Skeletal muscle satellite cell (primary cell): ENCODE data around the gene AUTS2.

ENCODE experiments used
- H3K27me3 ChIP-seq: 2 replicates; pipeline ENCODE4 v1.7.0; 2013; ENCODE audit warnings: low read length; ENCODE audit not compliant: control insufficient read depth, insufficient read depth
- H3K36me3 ChIP-seq: 2 replicates; pipeline ENCODE4 v1.7.0; 2013; ENCODE audit warnings: mild to moderate bottlenecking, control low read depth, low read length; ENCODE audit not compliant: insufficient read depth
- H3K4me1 ChIP-seq: 2 replicates; pipeline ENCODE4 v1.7.0; 2013; ENCODE audit warnings: low read length; ENCODE audit not compliant: control insufficient read depth, insufficient read depth
- H3K4me2 ChIP-seq: 2 replicates; pipeline ENCODE4 v1.7.0; 2013; ENCODE audit warnings: mild to moderate bottlenecking, low read length
- H3K4me3 ChIP-seq: 2 replicates; pipeline ENCODE4 v1.7.0; 2013; ENCODE audit warnings: low read length
- H3K9ac ChIP-seq: 2 replicates; pipeline ENCODE4 v1.7.0; 2013; ENCODE audit warnings: mild to moderate bottlenecking, low read depth, low read length, moderate library complexity
- H3K9me3 ChIP-seq: replicated peaks from 2 replicates; pipeline ENCODE4 v1.7.0; 2013; ENCODE audit warnings: mild to moderate bottlenecking, control low read depth, low read length

The AUTS2 gene

DNA sequence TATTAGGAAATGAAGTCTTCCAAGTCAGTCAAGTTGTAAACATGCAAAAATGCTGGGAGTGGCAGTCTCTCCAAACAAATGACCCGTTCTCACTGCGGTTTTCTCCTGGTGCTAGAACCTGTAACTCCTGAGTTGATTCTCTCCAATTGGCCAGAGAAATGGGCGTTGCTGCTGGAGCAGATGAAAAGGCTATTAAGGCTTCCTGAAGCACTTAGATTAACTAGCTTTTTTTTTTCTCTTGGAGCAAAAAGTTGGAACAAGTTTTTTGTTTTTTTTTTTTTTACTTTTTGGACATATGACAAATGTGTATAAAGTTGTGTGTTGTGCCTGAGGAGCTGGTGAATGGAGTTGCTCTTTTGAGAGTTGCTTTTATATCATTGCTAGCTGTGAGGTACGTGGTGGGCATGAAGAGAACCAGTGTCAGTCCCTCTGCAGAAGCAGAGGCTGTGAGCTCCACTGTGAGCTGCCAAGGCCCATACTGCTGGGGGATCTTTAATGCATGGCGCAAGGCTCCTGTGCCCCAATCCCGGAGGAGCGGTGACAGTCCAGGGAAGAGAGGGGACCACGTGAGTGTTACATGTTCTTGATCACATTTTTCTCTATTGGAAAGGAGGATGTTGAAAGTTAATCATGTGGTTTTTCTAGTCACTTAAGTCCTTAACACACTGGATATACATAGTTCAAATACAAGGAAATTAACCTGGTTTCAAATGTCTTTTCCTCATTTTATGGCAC lies 1140.0 kb downstream of the AUTS2 start:
- Histone ChIP-seq H3K4me3 (no peak overlapping the region), H3K9me3 (no peaks in the 10 kb centered on the region), H3K4me2 (no peak overlapping the region), H3K9ac (no peak overlapping the region), H3K36me3 (no peaks in the 10 kb centered on the region), H3K4me1 (peaks cover 35% of the 10 kb centered on the region), H3K27me3 (no peaks in the 10 kb centered on the region)

DNA sequence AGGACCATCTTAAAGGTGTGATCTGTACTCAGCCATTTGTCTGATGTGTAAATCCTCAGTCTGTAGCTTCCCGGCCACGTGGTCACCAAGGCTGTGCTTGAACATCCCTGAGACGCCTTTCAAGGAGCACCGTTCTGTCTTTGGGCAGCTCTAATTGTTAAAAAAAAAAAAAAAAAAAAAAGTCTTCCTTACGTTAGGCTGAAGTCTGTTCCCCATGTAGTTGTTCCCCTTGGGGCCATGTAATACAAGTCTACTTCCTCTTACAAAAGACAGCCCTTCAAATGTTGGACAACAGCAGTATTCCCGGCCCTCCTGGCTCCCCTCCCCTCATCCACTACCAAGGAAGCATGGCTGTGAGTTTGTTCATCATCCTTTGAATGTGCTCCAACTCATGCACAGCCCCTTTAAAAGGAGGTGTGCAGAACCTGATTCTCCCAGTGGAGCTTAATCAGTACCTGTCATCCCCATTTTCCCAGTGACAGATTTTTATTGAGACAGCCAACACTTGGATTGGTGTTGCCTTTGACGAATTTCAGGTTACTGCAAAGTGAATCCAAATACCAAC lies 1141.5 kb downstream of the AUTS2 start:
- no peak overlapping the region for H3K4me3 ChIP-seq
- H3K27me3 ChIP-seq = no peaks in the 10 kb centered on the region
- peaks cover 35% of the 10 kb centered on the region for H3K4me1 ChIP-seq
- no peaks in the 10 kb centered on the region for H3K9me3 ChIP-seq
- H3K9ac ChIP-seq = no peak overlapping the region
- H3K36me3 ChIP-seq = no peaks in the 10 kb centered on the region
- H3K4me2 ChIP-seq = no peak overlapping the region

DNA sequence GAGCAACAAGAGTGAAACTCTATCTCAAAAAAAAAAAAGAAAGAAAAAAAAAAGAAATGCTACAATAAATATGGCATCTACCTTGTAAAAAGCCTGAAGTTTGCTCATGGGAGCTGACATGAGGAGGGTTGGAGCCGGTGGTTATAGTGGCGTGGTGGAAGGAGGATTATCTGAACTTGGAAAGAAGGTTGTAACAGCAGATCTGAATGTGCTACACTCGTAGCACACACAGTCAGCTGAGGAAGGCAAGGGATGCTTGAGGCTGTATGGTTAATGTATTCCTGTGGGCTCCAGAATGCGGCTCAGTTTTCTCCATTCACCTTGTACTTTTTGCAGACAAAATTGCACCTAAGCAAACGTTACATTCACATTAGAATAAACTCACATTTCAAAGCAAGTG lies 1143.4 kb downstream of the AUTS2 start:
- no peak overlapping the region for H3K4me2 ChIP-seq
- peaks cover 18% of the 10 kb centered on the region for H3K4me1 ChIP-seq
- H3K4me3 ChIP-seq = no peak overlapping the region
- H3K27me3 ChIP-seq = no peaks in the 10 kb centered on the region
- H3K9me3 ChIP-seq = no peaks in the 10 kb centered on the region
- no peak overlapping the region for H3K9ac ChIP-seq
- no peaks in the 10 kb centered on the region for H3K36me3 ChIP-seq

DNA sequence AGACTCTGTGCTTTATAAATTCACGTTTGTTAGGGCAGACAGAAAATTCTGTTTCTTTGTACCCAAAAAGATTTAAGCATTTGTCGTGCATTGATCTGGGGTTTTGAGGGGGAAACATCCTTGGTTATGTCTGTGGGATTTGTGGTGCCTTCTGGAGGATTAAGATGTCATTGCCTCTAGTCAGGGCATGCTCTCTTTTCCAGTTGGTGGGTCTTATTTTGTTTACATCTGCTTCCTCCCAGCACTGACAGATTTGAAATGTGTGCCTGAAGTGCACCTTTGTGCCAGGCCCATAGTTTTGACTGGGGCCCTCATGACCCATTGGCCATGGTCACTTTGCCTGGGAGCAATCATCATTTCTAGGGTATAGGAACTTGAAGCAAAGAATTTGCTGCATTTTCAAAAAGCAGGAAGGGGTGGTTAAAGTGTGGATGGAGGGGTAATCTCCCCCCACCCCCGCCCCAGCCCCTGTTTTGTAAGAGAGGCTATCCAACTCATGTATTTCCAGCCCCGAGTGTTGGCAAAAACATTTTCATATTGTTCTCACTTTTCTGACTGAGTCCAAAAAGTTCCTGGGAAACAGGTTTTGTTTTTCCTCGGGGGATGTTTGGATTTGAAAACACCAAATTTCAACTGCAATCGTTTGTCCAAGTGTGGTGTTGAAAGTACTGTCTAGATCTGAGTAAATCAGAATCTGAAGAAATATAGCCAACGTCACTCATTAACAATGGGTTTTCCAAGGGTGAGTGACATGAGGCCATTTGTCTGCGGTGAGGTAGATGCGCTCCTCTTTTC lies 1145.5 kb downstream of the AUTS2 start:
- H3K9me3 ChIP-seq = no peaks in the 10 kb centered on the region
- no peaks in the 10 kb centered on the region for H3K4me1 ChIP-seq
- no peaks in the 10 kb centered on the region for H3K36me3 ChIP-seq

DNA sequence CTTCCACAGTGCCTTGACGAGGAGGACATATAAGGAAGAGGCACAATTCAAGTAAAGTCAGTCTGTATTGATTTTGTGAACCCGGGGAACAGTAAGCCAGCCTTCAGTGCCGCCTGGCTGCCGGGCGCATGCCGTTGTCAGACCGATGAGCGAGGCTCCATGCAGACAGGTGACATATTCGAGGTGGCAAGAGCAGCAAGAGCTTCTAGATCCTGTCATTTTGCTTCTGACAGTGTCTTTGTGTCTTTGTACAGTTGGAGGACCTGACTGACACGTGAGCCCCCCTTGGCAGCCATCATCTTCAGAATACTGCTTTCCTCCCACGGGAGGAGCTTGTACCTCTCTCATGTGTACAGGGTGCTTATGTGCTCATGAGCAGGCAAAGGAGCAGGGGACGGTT lies 1146.2 kb downstream of the AUTS2 start:
- H3K36me3 ChIP-seq = no peaks in the 10 kb centered on the region
- no peak overlapping the region for H3K9ac ChIP-seq
- H3K4me2 ChIP-seq = no peak overlapping the region
- no peaks in the 10 kb centered on the region for H3K4me1 ChIP-seq
- H3K27me3 ChIP-seq = no peaks in the 10 kb centered on the region
- no peak overlapping the region for H3K4me3 ChIP-seq
- no peaks in the 10 kb centered on the region for H3K9me3 ChIP-seq

More for the DNA sequence above, 1145.5 kb downstream of the AUTS2 start:
- Histone ChIP-seq H3K4me2 (no peak overlapping the region), H3K4me3 (no peak overlapping the region), H3K27me3 (no peaks in the 10 kb centered on the region), H3K9ac (no peak overlapping the region)

DNA sequence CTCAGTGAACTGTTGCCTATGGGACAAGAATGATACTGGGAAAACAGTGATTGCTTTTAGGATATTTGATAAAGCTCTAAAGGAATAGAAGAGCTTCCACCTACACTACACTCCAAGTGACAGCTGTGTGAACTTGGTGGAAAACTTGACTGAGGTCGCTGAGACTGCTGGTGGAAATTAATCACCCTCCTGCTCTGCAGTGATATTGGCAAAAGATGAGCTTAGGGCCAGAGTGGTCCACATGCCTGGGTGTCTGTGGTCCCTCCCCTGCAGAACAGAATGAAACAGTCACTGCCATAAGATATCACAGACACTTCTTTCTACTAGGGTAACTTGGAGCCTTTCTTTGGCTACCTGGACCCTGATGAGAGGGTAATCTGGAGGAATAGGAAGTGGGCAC lies 1151.6 kb downstream of the AUTS2 start:
- H3K4me3 ChIP-seq = no peak overlapping the region
- no peaks in the 10 kb centered on the region for H3K36me3 ChIP-seq
- H3K27me3 ChIP-seq = no peaks in the 10 kb centered on the region
- no peak overlapping the region for H3K4me2 ChIP-seq
- H3K4me1 ChIP-seq = peaks cover 10% of the 10 kb centered on the region
- no peaks in the 10 kb centered on the region for H3K9me3 ChIP-seq
- H3K9ac ChIP-seq = no peak overlapping the region

DNA sequence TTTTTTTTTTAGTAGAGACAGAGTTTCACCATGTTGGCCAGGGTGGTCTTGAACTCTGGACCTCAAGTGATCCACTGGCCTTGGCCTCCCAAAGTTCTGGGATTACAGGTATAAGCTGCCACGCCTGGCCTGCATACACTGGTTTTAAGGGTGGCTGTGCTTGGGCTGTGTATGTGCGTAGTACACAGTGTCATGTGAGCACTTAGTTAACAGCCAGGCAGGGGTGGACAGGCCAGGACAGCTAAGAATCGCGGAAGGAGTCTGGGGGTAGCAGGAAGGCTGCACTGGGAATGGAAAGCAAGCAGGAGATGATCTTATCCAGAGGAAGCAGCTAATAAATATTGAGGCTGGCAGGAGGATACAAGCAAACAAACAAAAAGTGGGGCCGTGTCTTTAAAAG lies 1153.6 kb downstream of the AUTS2 start:
- no peak overlapping the region for H3K9ac ChIP-seq
- H3K27me3 ChIP-seq = no peaks in the 10 kb centered on the region
- peaks cover 10% of the 10 kb centered on the region for H3K4me1 ChIP-seq
- no peak overlapping the region for H3K4me2 ChIP-seq
- H3K36me3 ChIP-seq = no peaks in the 10 kb centered on the region
- H3K9me3 ChIP-seq = no peaks in the 10 kb centered on the region
- no peak overlapping the region for H3K4me3 ChIP-seq

DNA sequence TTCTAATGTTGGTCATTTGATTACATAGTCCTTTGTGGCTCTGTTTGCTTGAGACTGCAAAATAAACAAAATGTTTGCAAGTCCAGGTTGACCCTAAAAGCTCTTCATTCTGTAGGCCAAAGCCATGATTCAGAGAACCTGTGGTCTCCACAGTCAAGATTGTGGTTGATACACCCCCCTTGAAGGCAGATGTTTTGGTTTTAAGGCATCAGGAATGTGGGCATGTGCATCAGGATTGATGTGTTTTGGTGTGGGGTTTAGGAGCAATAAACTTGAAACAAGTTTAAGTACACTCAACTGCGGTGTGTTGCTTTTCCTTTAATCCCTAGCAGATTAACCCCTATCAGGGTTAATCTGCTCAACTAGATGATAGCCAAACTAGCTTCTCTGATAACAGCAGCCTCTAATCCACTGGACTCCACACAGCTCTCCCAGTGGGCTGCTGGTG lies 1154.5 kb downstream of the AUTS2 start:
- Histone ChIP-seq H3K4me2 (no peak overlapping the region), H3K9ac (no peak overlapping the region), H3K36me3 (no peaks in the 10 kb centered on the region), H3K27me3 (no peaks in the 10 kb centered on the region), H3K9me3 (no peaks in the 10 kb centered on the region), H3K4me3 (no peak overlapping the region), H3K4me1 (peaks cover 10% of the 10 kb centered on the region)

DNA sequence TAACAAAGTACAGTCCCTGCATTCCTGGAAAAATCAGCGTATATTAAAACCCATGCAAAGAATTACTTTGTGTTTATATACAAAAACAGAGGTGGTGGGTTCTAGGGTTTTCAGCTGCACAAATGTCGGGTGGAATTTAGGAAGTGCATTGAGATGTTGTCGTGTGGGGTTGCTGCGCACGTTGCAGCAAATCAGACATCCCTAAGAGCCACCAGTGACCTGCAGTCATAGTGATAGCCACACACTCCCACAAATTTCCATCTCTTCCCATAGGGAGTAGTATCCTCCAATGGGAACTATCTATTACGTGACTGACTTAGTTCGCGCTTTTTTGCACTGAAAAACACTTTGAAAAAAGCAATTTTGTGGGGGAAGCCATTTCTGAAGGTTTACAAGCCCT lies 1158.5 kb downstream of the AUTS2 start:
- Histone ChIP-seq H3K9ac (no peak overlapping the region), H3K27me3 (no peaks in the 10 kb centered on the region), H3K4me1 (peaks cover 10% of the 10 kb centered on the region), H3K9me3 (no peaks in the 10 kb centered on the region), H3K4me2 (no peak overlapping the region), H3K4me3 (no peak overlapping the region), H3K36me3 (no peaks in the 10 kb centered on the region)

DNA sequence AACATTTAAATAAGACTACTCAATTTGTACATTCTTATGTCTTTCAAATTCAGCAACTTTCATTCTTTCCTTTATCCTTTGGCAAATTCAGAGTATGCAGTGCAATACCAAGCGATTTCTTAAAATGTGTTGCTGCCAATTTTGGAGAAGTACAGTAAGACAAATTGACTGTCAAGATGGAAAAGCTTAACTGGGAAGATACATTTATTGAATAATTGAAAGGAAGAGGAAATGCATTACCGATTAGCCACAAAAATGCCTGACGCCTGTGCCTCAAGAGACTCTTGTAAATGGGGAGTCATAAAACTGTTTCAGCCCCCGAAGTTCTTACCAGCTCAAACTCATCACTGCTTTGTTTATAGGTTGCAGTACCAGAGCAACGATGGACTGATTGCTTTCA lies 1160.4 kb downstream of the AUTS2 start:
- H3K36me3 ChIP-seq = no peaks in the 10 kb centered on the region
- H3K4me2 ChIP-seq = no peak overlapping the region
- no peak overlapping the region for H3K9ac ChIP-seq
- H3K9me3 ChIP-seq = no peaks in the 10 kb centered on the region
- no peaks in the 10 kb centered on the region for H3K4me1 ChIP-seq
- no peaks in the 10 kb centered on the region for H3K27me3 ChIP-seq
- no peak overlapping the region for H3K4me3 ChIP-seq

DNA sequence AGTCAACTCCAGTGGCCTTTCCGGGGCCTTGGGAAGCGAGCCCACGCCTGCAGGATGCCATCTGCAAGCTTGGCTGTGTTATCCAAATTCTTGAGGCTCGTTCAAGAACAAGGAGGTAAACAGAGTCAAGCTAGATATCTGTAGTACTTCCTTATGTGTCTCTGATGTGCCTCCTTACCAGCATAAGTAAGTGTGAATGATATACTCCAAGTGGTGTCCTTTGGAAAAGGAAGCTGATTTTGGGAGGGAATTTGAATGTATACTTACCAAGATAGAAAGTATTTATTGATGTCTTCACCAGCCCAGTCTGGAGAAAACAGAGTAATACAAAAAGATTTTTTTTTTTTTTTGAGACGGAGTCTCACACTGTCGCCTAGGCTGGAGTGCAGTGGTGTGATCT lies 1161.4 kb downstream of the AUTS2 start:
- Histone ChIP-seq H3K27me3 (no peaks in the 10 kb centered on the region), H3K4me2 (no peak overlapping the region), H3K4me1 (no peaks in the 10 kb centered on the region), H3K36me3 (no peaks in the 10 kb centered on the region), H3K4me3 (no peak overlapping the region), H3K9me3 (no peaks in the 10 kb centered on the region), H3K9ac (no peak overlapping the region)
